ENCODE measurements around the gene RFTN1. TPM values are rescaled to one million over a fixed set of nuclear protein-coding genes. Genes with fewer than 3 reads are reported as not detected.
A peak's percentile ranks its signal among the peaks of the same experiment; 100 is the strongest.

RFTN1 gene
- total and polyA plus RNA-seq, 10 of the 15 experiments (the other 5 are each of a cell fraction or from before 2014, with no cell fraction given) = 20.6 to 213 (median 147) TPM

- TF ChIP-seq CREM (IDR thresholded peaks at IDR 0.05; ENCODE audit: low read depth) (peak; percentile 69; the same call in 1 of the 2 replicates), IRF3 (IDR thresholded peaks at IDR 0.05) (no peak), CHD4 (IDR thresholded peaks at IDR 0.05) (no peak), NR2C1 (IDR thresholded peaks at IDR 0.05) (no peak), RELB (IDR thresholded peaks at IDR 0.05; ENCODE audit: low read depth) (peak; percentile 65; the same call in 1 of the 2 replicates), ZNF207 (IDR thresholded peaks at IDR 0.05; ENCODE audit: borderline replicate concordance) (0 out of 2 replicates have a peak, but pooled peaks have one; percentile 36), CUX1 (IDR thresholded peaks at IDR 0.05; ENCODE audit: insufficient replicate concordance, low read depth, low read length) (no peak), POLR2AphosphoS5 (IDR thresholded peaks at IDR 0.05; ENCODE audit: low read length) (peak; percentile 49; the same call in 1 of the 2 replicates), JUNB (IDR thresholded peaks at IDR 0.05) (peak; percentile 81), NFXL1 (IDR thresholded peaks at IDR 0.05; ENCODE audit: borderline replicate concordance) (no peak), RCOR1 (conservative IDR thresholded peaks at IDR 0.05; ENCODE audit: low read depth, low read length) (0 out of 2 replicates have a peak, but pooled peaks have one; percentile 32), ZNF384 (IDR thresholded peaks at IDR 0.05; ENCODE audit: borderline replicate concordance, low read depth, low read length) (peak; percentile 90; the same call in 1 of the 2 replicates), NFYA (IDR thresholded peaks at IDR 0.05; ENCODE audit: borderline replicate concordance, low read depth, low read length) (no peak), MTA2 (IDR thresholded peaks at IDR 0.05; ENCODE audit: low read depth) (peak; percentile 55; the same call in 1 of the 2 replicates), NBN (IDR thresholded peaks at IDR 0.05) (peak; percentile 91), TCF7 (IDR thresholded peaks at IDR 0.05; ENCODE audit: borderline replicate concordance) (0 out of 2 replicates have a peak, but pooled peaks have one; percentile 55), HSF1 (IDR thresholded peaks at IDR 0.05; ENCODE audit: low read depth, low read length) (no peak), KAT2A (conservative IDR thresholded peaks at IDR 0.05; ENCODE audit: control insufficient read depth, low read depth, low read length) (no peak), GATAD2B (conservative IDR thresholded peaks at IDR 0.05; ENCODE audit: low read depth) (no peak), RBBP5 (conservative IDR thresholded peaks at IDR 0.05) (no peak), DPF2 (IDR thresholded peaks at IDR 0.05) (0 out of 2 replicates have a peak, but pooled peaks have one; percentile 19), POLR2A (IDR thresholded peaks at IDR 0.05; ENCODE audit: low read depth, low read length) (no peak), SIN3A (IDR thresholded peaks at IDR 0.05; ENCODE audit: low read depth, low read length) (no peak), YBX1 (IDR thresholded peaks at IDR 0.05) (peak; percentile 57; the same call in 1 of the 2 replicates), NR2C2 (IDR thresholded peaks at IDR 0.05; ENCODE audit: borderline replicate concordance, control insufficient read depth, insufficient read length, low read depth) (no peak)
Measured at GRCh38 chr3:16508591-16508995, 4.9 kb downstream of the RFTN1 start (continued).
